Caco-2 (cell line): ENCODE data around the gene SHQ1. TPM values are rescaled to one million over a fixed set of nuclear protein-coding genes. Genes with fewer than 3 reads are reported as not detected.
"Not testable (repeated sequence)": the region's sequence is repeated elsewhere in the genome, so short reads cannot be mapped to it uniquely, and the experiment has no call there.

Experiments used
- BruUV-seq: library from RNA; stranded (reverse); fragments of 400-500 nt; replicated peaks from 2 replicates; lab custom pipeline; 2021; lab: Mats Ljungman, UMichigan
- CTCF ChIA-PET: fragments of 300-600 bp; sonication (Branson Sonifier 250); formaldehyde crosslinking; loops from one replicate; lab custom pipeline; 2022; ENCODE audit warnings: antibody characterized with exemption; lab: Charles Lee
- POLR2A ChIA-PET: fragments of 300-600 bp; sonication (Branson Sonifier 250); formaldehyde crosslinking; loops from one replicate; lab custom pipeline; 2022; ENCODE audit warnings: antibody characterized with exemption; lab: Charles Lee
- DNase-seq, 2 experiments: peaks; one replicate each; pipeline versions ENCODE4 v3.0.0 to v3.0.0-alpha.2; 2020 to 2022
- H3K27me3 ChIP-seq: replicated peaks from 2 replicates; pipeline ENCODE4 v1.6.0; 2011; ENCODE audit warnings: low read length; ENCODE audit not compliant: control insufficient read depth, insufficient read depth
- H3K36me3 ChIP-seq: 2 replicates; pipeline ENCODE4 v1.5.1; 2011; ENCODE audit warnings: low read length; ENCODE audit not compliant: control insufficient read depth, insufficient read depth
- H3K4me1 ChIP-seq: fragments of 250-450 bp; sonication (Bioruptor Pico); 2 replicates; pipeline ENCODE4 v1.5.1; 2020; ENCODE audit warnings: mild to moderate bottlenecking
- H3K4me3 ChIP-seq: 2 replicates; pipeline ENCODE4 v1.5.1; 2011; ENCODE audit warnings: low read depth, mild to moderate bottlenecking, control low read depth, low read length
- H3K9me3 ChIP-seq: fragments of 250-450 bp; sonication (Bioruptor Pico); 2 replicates; pipeline ENCODE4 v1.5.1; 2020; ENCODE audit warnings: mild to moderate bottlenecking, moderate library complexity
- H3K27ac Mint-ChIP-seq: one replicate; pipeline ENCODE4 v1.8.0; 2022; ENCODE audit warnings: mixed read lengths; ENCODE audit not compliant: unreplicated experiment
- H3K27me3 Mint-ChIP-seq: one replicate; pipeline ENCODE4 v1.8.0; 2022; ENCODE audit warnings: mixed read lengths; ENCODE audit not compliant: insufficient read depth, unreplicated experiment
- H3K36me3 Mint-ChIP-seq: one replicate; pipeline ENCODE4 v1.8.0; 2022; ENCODE audit warnings: mild to moderate bottlenecking, mixed read lengths; ENCODE audit not compliant: insufficient read depth, unreplicated experiment
- H3K4me1 Mint-ChIP-seq: one replicate; pipeline ENCODE4 v1.8.0; 2022; ENCODE audit warnings: low read depth, mixed read lengths; ENCODE audit not compliant: unreplicated experiment
- H3K4me3 Mint-ChIP-seq: one replicate; pipeline ENCODE4 v1.8.0; 2022; ENCODE audit warnings: mild to moderate bottlenecking, moderate library complexity, mixed read lengths; ENCODE audit not compliant: unreplicated experiment
- H3K9me3 Mint-ChIP-seq: one replicate; pipeline ENCODE4 v1.8.0; 2022; ENCODE audit warnings: mixed read lengths; ENCODE audit not compliant: unreplicated experiment
- intact Hi-C: fragments of 100-400 bp; cut with micrococcal nuclease; formaldehyde crosslinking; loops from one replicate; pipeline ENCODE4 v1.10.0; 2022; ENCODE audit not compliant: unreplicated experiment
- total RNA-seq: library from RNA; stranded (reverse); gene quantifications from 2 replicates; pipeline ENCODE4 v1.2.3, GENCODE V29; 2022
- TF ChIP-seq, protein P1 (sequence below), 2 experiments: fragments of 200-600 bp in 1 of 2; IDR thresholded peaks; 1 replicate in 1 of 2; 2 replicates in 1 of 2; pipeline versions ENCODE4 v1.5.1 to v1.8.0; 2011 to 2022; ENCODE audit warnings: antibody characterized with exemption in 1 of 2, control low read depth in 1 of 2, inconsistent platforms in 1 of 2, low read depth in 1 of 2, low read length in 1 of 2, mild to moderate bottlenecking in 1 of 2, moderate library complexity in 1 of 2; ENCODE audit not compliant: insufficient read depth in 1 of 2, severe bottlenecking in 1 of 2, unreplicated experiment in 1 of 2

The SHQ1 gene
- total RNA-seq, 1 experiment from 2014 or later, result 18.8 TPM

DNA sequence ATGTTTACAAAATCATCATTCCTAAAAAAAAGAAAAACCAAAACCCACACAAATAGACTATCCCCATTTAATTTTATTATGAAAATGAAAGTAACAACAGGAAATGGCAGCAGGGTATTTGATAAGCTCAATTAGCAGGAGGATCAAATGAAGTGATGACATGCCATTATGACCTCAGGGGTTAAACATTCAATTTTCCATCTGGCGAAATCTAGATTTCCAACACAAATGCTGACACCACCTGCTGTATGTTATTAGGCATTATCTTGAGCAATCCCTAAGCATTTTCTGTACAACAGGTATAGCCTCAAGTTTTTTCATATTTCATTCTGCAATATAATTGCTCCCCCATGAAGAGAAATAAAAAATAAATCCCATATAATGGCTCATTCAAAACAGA lies 57.1 kb downstream of the SHQ1 start:
- Mint-ChIP-seq H3K4me1 (no peaks in the 10 kb centered on the region), H3K36me3 (peaks cover 9% of the 10 kb centered on the region), H3K4me3 (no peak overlapping the region), H3K27ac (no peak overlapping the region), H3K27me3 (no peaks in the 10 kb centered on the region), H3K9me3 (no peaks in the 10 kb centered on the region)
- DNase-seq, result no peak
- intact Hi-C loops, result no loop called here
- H3K27me3 ChIP-seq, result no peaks in the 10 kb centered on the region
- ChIA-PET POLR2A (no interaction called here), CTCF (no interaction called here)
- no peaks in the 10 kb centered on the region for H3K9me3 ChIP-seq
- no peaks in the 10 kb centered on the region for H3K4me1 ChIP-seq
- no peaks in the 10 kb centered on the region for H3K36me3 ChIP-seq
- TF ChIP-seq, protein P1, sequence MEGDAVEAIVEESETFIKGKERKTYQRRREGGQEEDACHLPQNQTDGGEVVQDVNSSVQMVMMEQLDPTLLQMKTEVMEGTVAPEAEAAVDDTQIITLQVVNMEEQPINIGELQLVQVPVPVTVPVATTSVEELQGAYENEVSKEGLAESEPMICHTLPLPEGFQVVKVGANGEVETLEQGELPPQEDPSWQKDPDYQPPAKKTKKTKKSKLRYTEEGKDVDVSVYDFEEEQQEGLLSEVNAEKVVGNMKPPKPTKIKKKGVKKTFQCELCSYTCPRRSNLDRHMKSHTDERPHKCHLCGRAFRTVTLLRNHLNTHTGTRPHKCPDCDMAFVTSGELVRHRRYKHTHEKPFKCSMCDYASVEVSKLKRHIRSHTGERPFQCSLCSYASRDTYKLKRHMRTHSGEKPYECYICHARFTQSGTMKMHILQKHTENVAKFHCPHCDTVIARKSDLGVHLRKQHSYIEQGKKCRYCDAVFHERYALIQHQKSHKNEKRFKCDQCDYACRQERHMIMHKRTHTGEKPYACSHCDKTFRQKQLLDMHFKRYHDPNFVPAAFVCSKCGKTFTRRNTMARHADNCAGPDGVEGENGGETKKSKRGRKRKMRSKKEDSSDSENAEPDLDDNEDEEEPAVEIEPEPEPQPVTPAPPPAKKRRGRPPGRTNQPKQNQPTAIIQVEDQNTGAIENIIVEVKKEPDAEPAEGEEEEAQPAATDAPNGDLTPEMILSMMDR (IDR thresholded peaks at IDR 0.05; ENCODE audit: insufficient read depth in 1 of 2, low read depth in 1 of 2, low read length in 1 of 2, severe bottlenecking in 1 of 2, unreplicated experiment in 1 of 2), result no peak
- H3K4me3 ChIP-seq, result no peak overlapping the region
- no TSS peak for BruUV-seq

DNA sequence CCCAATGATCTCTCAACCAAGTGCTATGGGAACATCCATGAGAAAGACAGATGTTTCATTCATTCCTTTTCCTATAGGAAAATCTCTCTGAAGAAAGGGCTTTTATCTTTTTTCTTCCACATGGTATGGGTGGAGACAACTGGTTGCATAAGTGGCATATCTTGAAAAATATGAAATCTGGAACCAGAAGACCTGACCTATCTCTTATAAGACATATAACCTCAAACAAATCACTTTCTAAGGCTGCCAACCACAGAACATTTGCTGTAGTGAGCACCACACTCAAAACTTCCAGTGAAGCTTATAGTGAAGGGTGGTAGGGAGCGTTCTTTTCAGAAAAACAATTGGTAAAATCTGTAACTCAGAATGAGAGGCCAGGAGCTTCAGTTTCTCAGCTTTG lies 58.5 kb downstream of the SHQ1 start:
- POLR2A ChIA-PET, result no interaction called here
- no peaks in the 10 kb centered on the region for H3K4me1 ChIP-seq
- Mint-ChIP-seq H3K27ac (no peak overlapping the region), H3K27me3 (no peaks in the 10 kb centered on the region), H3K9me3 (no peaks in the 10 kb centered on the region), H3K4me1 (no peaks in the 10 kb centered on the region), H3K4me3 (no peak overlapping the region), H3K36me3 (peaks cover 9% of the 10 kb centered on the region)
- H3K27me3 ChIP-seq, result no peaks in the 10 kb centered on the region
- H3K9me3 ChIP-seq, result no peaks in the 10 kb centered on the region
- TF ChIP-seq, protein P1 (IDR thresholded peaks at IDR 0.05; ENCODE audit: insufficient read depth in 1 of 2, low read depth in 1 of 2, low read length in 1 of 2, severe bottlenecking in 1 of 2, unreplicated experiment in 1 of 2), result no peak
- no TSS peak for BruUV-seq
- intact Hi-C loops, result no loop called here
- CTCF ChIA-PET, result no interaction called here
- H3K4me3 ChIP-seq, result no peak overlapping the region
- no peak for DNase-seq
- no peaks in the 10 kb centered on the region; the same call in 1 of the 2 replicates for H3K36me3 ChIP-seq

DNA sequence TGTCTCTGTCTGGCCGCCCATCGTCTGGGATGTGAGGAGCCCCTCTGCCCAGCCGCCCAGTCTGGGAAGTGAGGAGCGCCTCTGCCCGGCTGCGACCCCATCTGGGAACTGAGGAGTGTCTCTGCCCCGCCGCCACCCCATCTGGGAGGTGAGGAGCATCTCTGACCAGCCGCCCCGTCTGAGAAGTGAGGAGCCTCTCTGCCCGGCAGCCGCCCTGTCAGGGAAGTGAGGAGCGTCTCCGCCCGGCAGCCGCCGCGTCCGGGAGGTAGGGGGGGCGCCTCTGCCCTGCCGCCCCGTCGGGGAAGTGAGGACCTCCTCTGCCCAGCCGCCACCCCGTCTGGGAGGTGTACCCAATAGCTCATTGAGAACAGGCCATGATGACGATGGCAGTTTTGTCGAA lies 60.0 kb downstream of the SHQ1 start:
- H3K4me3 Mint-ChIP-seq, H3K9me3 ChIP-seq, H3K27me3 Mint-ChIP-seq, DNase-seq, H3K4me1 Mint-ChIP-seq, H3K4me1 ChIP-seq, POLR2A ChIA-PET, H3K36me3 Mint-ChIP-seq, H3K9me3 Mint-ChIP-seq, H3K27ac Mint-ChIP-seq, H3K36me3 ChIP-seq, intact Hi-C loops, H3K4me3 ChIP-seq, H3K27me3 ChIP-seq, BruUV-seq: not testable (repeated sequence)
- CTCF ChIA-PET, result interaction anchor here (0.6 kb wide), 1 partner anchor 401 kb away, joined by 3 read pairs; no protein-coding TSS in a partner anchor

DNA sequence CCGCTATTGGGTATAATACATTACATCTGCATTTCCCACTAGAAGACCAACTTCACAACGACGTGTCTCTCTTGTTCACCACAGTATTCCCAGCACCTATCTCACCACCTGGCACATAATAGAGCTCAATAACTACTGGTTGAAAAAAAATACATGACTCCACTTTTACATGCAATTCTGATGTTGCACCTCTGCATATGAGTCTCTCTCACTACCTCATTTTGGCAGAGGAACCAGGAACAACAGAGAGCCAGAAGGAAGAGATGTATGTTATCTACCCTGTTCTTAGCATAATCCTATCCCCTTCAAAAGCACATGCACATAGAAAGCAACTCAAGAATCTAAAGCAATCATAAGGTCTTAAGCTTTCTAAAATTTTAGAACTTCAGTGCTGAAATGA lies 61.6 kb downstream of the SHQ1 start:
- CTCF ChIA-PET, result no interaction called here
- POLR2A ChIA-PET, result interaction anchor here (0.6 kb wide), 1 partner anchor 116 kb away, joined by 4 read pairs; no protein-coding TSS in a partner anchor
- Histone ChIP-seq H3K36me3 (no peaks in the 10 kb centered on the region; the same call in 1 of the 2 replicates), H3K4me1 (no peaks in the 10 kb centered on the region), H3K4me3 (no peak overlapping the region), H3K9me3 (no peaks in the 10 kb centered on the region), H3K27me3 (no peaks in the 10 kb centered on the region)
- TF ChIP-seq, protein P1 (IDR thresholded peaks at IDR 0.05; ENCODE audit: insufficient read depth in 1 of 2, low read depth in 1 of 2, low read length in 1 of 2, severe bottlenecking in 1 of 2, unreplicated experiment in 1 of 2), result no peak
- no peak overlapping the region for H3K4me3 Mint-ChIP-seq
- H3K9me3 Mint-ChIP-seq, result no peaks in the 10 kb centered on the region
- no TSS peak for BruUV-seq
- intact Hi-C loops, result no loop called here
- DNase-seq, result no peak
- H3K27ac Mint-ChIP-seq, result no peak overlapping the region
- H3K36me3 Mint-ChIP-seq, result peaks cover 9% of the 10 kb centered on the region
- H3K4me1 Mint-ChIP-seq, result no peaks in the 10 kb centered on the region
- H3K27me3 Mint-ChIP-seq, result no peaks in the 10 kb centered on the region
